ENCODE data around the gene PLIN1.

Gene PLIN1

GRCh38 chr15:89671687-89672086 lies 7.5 kb downstream of the PLIN1 start:
- DNase-seq (ENCODE audit: low spot score), result no peak

- DNase-seq (ENCODE audit: low spot score), result no peak
Observed at GRCh38 chr15:89670971-89671560, 8.1 kb downstream of the PLIN1 start.

GRCh38 chr15:89669941-89670340 lies 9.2 kb downstream of the PLIN1 start:
- DNase-seq (ENCODE audit: low spot score), result no peak

- no peak for DNase-seq (ENCODE audit: low spot score)
Observed at GRCh38 chr15:89669309-89669865, 9.8 kb downstream of the PLIN1 start.

- DNase-seq (ENCODE audit: low spot score), result no peak
Observed at GRCh38 chr15:89668171-89668570, 11.0 kb downstream of the PLIN1 start.

- DNase-seq (ENCODE audit: low spot score), result no peak
Observed at GRCh38 chr15:89667706-89667960, 11.5 kb downstream of the PLIN1 start.

GRCh38 chr15:89666858-89667705 lies 12.1 kb downstream of the PLIN1 start:
- DNase-seq (ENCODE audit: low spot score), result no peak

- no peak for DNase-seq (ENCODE audit: low spot score)
Observed at GRCh38 chr15:89666184-89666857, 12.8 kb downstream of the PLIN1 start.

- peak; percentile 86 for DNase-seq (ENCODE audit: low spot score)
Observed at GRCh38 chr15:89665449-89666181, 13.6 kb downstream of the PLIN1 start.

GRCh38 chr15:89664441-89665350 lies 14.5 kb downstream of the PLIN1 start:
- DNase-seq (ENCODE audit: low spot score), result no peak

- peak; percentile 96 for DNase-seq (ENCODE audit: low spot score)
Observed at GRCh38 chr15:89662893-89663626, 16.1 kb downstream of the PLIN1 start.

GRCh38 chr15:89660556-89660955 lies 18.6 kb downstream of the PLIN1 start:
- no peak for DNase-seq (ENCODE audit: low spot score)

GRCh38 chr15:89659295-89659694 lies 19.9 kb downstream of the PLIN1 start:
- no peak for DNase-seq (ENCODE audit: low spot score)

GRCh38 chr15:89657686-89658200 lies 21.4 kb downstream of the PLIN1 start:
- no peak for DNase-seq (ENCODE audit: low spot score)

- DNase-seq (ENCODE audit: low spot score), result no peak
Observed at GRCh38 chr15:89656116-89656815, 22.9 kb downstream of the PLIN1 start.

- peak; percentile 94 for DNase-seq (ENCODE audit: low spot score)
Observed at GRCh38 chr15:89654847-89655805, 24.0 kb downstream of the PLIN1 start, which contains the start of gene KIF7. TSS of gene KIF7 (minus strand) at chr15:89655467. CDS start at chr15:89652930, 2,537 bp downstream.

GRCh38 chr15:89654301-89654761 lies 24.8 kb downstream of the PLIN1 start:
- DNase-seq (ENCODE audit: low spot score), result peak; percentile 82

GRCh38 chr15:89653578-89653977 lies 25.6 kb downstream of the PLIN1 start:
- DNase-seq (ENCODE audit: low spot score), result no peak

Measured in AG20443 (cell line).